HCEC 1CT (cell line): ENCODE data around the gene NF1.
"Not testable (repeated sequence)": the region's sequence is repeated elsewhere in the genome, so short reads cannot be mapped to it uniquely, and the experiment has no call there.

Source experiments
- DNase-seq: peaks from one replicate; pipeline ENCODE4 v3.0.0-alpha.2; 2017

Gene NF1

DNA sequence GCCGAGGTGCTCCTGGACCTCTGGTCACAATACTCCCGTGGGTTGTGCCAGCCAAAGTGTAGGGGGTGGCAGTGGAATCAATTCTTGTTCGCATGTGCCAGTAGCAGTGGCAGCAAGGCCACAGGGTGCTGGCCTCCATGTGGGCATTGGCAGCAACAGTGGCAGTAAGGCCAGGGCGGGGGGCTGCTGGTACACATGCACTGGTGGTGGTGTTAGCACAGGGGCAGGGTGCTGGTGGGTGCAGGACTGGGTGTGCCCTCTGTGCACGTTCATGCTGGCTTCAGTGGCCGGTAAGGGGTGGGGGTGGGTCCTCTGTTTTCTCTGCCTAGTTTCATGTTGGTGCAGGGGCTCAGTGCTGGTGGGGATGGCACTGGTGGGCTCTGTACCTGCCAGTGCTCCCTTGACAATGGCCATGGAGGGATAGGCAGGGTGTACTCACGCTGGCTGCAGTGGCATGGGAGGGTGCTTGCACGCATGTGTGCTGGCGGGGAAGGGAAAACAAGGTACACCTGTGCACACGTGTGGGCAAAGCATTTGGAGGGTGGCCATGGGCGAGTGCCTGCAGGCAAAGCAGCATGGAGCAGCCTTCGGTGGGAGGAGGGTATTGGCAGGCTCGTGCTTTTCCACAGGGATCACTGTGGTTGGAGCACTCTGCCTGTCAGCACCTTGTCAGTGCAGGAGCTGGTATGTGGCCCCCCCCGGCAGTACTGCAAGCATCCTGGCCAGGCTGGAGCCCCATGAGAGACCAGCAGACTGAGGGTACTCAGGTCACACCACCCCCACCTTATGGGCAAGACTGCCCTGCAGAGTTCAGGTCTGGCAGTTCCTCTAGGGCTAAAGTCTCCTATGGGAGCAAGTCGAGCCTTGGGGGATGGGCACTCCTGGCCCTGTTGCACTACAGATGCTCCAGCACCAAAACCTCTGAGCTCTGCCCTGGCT lies 35.8 kb downstream of the NF1 start:
- no peak for DNase-seq

DNA sequence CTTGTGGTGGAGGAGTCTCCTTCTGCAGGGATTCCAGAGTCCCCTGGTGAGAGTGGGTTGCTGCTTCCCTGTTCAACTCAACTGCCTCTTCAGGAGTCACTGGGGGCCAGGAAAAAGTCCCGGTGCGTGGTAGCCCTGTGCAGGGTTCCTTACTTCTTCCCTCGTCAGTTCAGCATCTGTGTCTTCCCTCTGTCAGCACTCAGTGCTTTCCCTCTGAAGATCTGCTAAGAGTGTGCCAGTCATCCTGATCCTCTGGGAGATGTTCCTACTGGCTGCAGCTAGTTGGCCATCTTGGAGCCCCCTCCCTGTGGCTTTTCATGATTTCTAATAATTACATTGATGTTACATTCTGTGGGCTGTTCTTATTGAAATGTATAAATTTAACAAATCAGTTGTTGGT lies 36.5 kb downstream of the NF1 start:
- no peak for DNase-seq

- no peak for DNase-seq
Observed at GRCh38 chr17:31132977-31133376, 38.2 kb downstream of the NF1 start.

DNA sequence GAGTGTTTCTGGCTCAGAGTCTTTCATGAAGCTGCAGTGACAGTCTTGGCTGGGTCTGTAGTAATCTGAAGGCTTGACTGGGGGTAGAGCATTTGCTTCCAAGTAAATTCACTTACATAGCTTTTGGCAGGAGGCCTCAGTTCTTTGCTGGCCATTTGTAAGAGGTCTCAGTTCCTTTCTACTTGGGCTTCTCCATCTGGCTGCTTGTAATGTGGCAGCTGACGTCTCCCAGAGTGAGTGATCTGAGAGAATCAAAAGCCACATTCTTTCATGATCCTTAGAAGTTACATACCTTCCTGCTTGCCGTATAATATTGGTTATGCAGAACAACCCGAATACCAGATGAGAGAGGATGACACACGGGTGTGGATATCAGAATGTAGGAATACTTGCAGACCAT lies 39.8 kb downstream of the NF1 start:
- no peak for DNase-seq

GRCh38 chr17:31136319-31136718 lies 41.5 kb downstream of the NF1 start:
- DNase-seq = peak; percentile 54

DNA sequence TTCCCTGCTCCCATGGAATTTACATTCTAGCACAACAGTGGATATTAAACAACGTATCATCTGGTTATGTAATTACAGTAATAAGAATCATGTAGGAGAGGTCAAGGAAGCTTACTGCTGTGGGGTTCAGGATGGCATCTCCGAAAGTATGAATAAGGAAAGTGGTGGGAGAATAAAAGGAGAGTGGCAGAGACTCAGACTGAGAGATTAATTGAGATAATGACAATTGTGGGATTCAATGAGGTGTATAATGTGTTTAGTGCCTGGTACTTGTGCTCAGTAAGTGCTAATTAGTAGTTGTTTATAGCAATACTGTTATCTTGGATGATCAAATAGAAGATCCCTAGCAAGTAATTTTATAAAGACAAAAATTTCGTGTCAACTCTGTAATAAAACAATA lies 45.3 kb downstream of the NF1 start:
- DNase-seq = no peak

DNA sequence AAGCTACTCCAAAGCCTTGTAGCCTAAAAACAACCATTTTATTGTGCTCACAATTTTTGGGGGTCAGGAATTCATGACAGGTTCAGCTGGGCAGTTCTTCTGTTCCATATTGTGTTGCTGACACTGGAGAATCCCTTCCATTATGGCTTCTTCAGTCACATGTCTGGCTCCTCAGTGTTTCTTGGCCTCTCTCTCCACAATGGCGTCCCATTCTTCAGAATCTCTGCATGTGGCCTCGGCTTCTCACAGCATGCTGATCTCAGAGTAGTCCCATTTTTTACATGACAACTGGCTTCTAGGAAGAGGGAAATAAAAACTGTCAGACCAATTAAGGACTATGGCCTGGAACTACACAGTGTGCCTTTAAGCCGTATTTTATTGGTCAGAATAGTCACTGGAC lies 49.7 kb downstream of the NF1 start:
- no peak for DNase-seq

DNA sequence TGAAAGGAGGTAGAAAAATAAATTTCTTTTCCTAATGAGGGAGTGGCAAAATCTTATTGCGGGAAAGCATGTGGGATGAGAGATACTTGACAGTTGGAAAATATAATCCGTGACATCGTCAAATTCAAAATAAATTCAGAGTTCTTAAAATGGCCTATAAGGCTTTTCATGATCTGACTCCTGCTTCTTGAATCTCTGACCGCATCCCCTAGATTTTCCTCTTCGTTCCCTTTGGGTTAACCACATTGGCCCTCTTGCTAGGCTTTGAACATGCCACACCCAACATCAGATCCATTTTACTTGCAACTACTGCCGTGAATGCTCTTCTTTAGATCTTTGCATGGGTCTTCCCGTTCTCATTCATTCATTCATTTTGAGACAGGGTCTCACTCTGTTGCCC lies 50.1 kb downstream of the NF1 start:
- no peak for DNase-seq

GRCh38 chr17:31147507-31148202 lies 52.9 kb downstream of the NF1 start:
- no peak for DNase-seq

- DNase-seq = no peak
Observed at GRCh38 chr17:31148205-31148604, 53.4 kb downstream of the NF1 start.

- DNase-seq = no peak
Observed at GRCh38 chr17:31152271-31152670, 57.5 kb downstream of the NF1 start.

GRCh38 chr17:31155208-31155810 lies 60.5 kb downstream of the NF1 start:
- DNase-seq = peak; percentile 48

DNA sequence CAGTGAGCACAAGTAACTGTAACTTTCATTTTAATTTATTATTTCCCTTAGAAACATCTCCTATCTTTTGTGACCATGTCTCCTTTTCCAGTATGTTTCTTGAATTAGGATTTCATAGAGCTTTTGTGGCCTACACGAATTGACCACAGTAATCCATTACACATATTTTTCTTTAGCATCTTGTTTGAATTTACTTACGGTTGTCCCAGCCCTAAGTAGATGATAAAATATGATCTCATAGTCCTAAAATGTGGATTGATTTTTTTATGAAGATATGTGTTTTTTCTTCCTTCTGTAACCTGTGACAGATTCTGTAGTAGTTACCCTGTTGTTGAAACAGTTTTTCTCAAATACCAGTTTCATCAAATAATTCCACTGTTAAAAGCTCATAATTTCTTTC lies 61.5 kb downstream of the NF1 start:
- peak; percentile 34 for DNase-seq

GRCh38 chr17:31156864-31157263 lies 62.1 kb downstream of the NF1 start:
- DNase-seq = not testable (repeated sequence)

GRCh38 chr17:31158746-31159377 lies 64.1 kb downstream of the NF1 start:
- no peak for DNase-seq

DNA sequence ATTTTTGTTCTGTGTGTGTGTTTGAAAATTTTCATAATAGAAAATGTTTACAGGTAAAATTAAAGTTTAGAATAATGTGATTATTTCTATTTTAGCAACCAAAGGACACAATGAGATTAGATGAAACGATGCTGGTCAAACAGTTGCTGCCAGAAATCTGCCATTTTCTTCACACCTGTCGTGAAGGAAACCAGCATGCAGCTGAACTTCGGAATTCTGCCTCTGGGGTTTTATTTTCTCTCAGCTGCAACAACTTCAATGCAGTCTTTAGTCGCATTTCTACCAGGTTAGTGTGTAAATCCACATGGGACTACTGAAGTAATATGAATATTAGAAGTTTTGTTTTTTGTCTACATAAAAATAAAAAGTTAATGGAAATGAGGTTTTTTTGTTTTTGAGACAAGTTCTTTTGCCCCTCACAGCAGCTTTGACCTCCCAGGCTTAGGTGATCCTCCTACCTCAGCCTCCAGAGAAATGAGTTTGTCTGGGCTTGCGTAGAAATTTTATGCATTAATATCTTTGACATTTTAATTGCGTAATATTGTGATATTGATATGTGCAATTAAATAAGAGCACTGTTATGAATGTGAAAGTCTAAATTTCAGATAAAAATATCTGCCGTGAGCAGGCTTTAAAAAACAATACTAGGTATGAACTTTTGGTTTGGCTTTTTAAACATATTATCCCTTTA lies 68.5 kb downstream of the NF1 start:
- no peak for DNase-seq

DNA sequence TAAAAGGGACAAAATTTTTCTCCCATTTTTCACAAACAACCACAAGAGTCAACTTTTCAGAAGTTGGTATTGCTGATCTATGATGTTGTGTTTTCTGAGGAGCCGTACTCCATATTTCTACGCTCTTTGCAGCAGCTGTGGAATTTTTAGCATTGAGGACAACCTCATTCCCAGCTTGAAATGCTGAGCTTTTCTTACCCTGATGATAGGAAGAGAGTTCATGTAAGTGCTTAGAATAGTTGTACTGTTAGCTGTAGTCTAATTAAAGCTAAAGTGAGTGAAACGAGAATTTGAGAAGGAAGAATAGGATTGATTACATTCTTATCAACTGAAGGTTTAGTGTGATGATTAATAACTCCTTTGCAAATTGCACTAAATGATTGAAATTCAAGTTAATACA lies 72.3 kb downstream of the NF1 start:
- no peak for DNase-seq

DNA sequence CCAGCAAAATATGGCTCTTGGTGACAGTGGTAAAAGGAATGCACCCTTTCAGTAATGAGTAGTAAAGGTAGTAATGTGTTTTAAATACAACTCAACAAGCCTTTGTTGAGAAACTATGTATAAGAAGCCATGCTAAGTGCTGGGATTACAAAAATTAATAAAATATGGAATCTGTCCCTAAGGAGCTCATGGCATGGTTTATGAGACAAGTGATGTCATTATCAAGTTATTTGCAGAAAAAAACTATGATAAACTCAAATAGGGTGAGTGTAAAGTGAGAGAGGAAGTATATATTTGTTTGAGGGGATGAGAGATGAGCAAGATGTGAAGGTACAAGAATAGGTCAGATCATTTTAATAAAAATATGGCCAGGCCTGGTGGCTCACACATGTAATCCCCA lies 76.9 kb downstream of the NF1 start:
- peak; percentile 15 for DNase-seq

DNA sequence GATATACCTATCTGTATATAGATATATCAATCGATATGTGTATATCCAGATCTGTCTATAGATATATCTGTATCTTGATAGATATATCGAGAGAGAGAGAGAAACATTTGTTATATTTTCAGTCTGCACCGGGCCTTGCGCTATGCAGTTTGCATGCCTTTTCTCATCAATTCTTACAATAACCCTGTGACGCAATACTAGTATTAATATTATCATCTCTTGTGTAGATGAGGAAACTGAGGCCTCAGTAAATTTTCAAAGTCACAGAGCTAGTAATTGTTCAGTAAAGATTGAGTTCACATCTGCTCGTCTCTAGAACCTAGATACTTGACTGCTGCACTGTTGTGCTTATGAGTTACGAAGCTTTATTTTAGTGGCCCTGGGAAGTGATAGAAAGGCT lies 77.6 kb downstream of the NF1 start:
- DNase-seq = no peak

GRCh38 chr17:31174215-31174614 lies 79.4 kb downstream of the NF1 start:
- DNase-seq = no peak

DNA sequence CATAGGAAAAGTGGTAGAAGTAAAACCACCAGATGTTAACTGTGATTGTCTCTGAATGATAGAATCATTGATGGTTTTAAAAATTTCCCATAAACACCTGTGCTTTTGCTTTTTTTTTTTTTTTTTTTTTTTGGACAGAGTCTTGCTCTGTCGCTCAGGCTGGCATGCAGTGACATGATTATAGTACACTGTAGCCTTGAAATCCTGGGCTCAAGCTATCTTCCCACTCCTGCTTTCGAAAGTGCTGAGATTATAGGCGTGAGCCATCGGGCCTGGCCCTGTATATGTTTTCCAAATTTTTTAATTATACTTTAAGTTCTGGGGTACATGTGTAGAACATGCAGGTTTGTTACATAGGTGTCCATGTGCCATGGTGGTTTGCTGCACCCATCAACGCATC lies 80.5 kb downstream of the NF1 start:
- no peak for DNase-seq

DNA sequence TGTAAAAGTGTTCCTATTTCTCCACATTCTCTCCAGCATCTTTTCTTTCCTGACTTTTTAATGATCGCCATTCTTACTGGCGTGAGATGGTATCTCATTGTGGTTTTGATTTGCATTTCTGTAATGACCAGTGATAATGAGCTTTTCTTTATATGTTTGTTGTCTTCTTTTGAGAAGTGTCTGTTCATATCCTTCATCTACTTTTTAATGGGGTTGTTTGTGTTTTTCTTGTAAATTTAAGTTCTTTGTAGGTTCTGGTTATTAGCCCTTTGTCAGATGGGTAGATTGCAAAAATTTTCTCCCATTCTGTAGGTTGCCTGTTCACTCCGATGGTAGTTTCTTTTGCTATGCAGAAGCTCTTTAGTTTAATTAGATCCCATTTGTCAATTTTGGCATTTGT lies 81.4 kb downstream of the NF1 start:
- not testable (repeated sequence) for DNase-seq

- not testable (repeated sequence) for DNase-seq
Observed at GRCh38 chr17:31178951-31179350, 84.2 kb downstream of the NF1 start.
